GM12864 (cell line): Measurements from ENCODE around the gene KRT33A.

ENCODE experiments used
- DNase-seq: peaks from one replicate; pipeline ENCODE4 v3.0.0-alpha.2; 2011; ENCODE audit warnings: low read depth
- H3K4me3 ChIP-seq: 2 replicates; pipeline ENCODE4 v1.5.1; 2011; ENCODE audit warnings: mild to moderate bottlenecking, low read depth, low read length, control low read depth
- CTCF ChIP-seq: IDR thresholded peaks from 2 replicates; pipeline ENCODE4 v1.5.1; 2011; ENCODE audit warnings: low read depth, mild to moderate bottlenecking, moderate library complexity, low read length, control low read depth, inconsistent platforms; ENCODE audit errors: missing control alignments

KRT33A gene

GRCh38 chr17:41301204-41301790 is 49.3 kb downstream of the KRT33A start:
- TF ChIP-seq CTCF, result no peak
- no peak for DNase-seq
- H3K4me3 ChIP-seq, result no peak overlapping the region

DNA sequence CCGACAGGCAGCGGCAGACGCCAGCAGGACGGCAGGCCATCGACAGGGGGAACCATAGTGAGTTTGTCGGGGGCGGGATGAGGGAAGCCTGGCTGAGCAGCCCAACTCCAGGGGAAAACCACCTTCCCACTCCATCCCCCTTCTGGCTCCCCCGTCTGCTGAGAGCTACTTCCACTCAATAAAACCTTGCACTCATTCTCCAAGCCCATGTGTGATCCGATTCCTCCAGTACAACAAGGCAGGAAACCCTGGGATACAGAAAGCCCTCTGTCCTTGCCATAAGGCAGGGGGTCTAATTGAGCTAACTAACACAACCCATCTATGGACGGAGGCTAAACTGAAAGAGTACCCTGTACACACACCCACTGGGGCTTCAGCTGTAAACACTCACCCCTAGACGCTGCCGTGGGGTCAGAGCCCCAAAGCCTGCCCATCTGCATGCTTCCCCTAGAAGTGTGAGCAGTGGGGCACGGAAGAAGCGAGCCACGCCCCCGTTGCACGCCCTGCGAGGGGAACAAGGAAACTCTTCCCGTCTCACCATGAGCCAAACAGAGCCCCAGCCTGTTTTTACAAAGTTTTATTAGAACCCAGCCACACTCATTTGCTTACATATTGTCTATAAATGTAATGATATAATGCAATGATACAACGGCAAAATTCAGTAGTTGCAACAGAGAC is 52.0 kb downstream of the KRT33A start:
- DNase-seq, result no peak
- TF ChIP-seq CTCF, result no peak

DNA sequence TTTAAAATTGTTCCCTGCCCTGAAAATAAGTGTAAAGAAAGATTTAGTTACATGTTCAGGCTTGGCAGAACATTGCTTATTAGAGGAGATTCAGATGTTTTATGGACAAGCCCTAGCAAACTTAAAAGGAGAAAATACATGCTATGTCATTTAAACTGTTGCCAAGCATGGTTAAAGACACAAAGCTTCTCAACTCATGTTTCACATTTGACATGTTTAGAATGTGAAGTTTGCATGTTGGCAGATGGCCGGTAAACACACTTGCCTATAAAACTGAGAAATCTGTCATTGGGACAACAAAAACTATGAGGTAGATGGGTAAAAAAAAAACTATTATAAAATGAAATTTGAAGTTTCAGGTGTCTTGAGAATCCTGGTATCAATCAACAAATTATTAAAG is 53.8 kb downstream of the KRT33A start:
- DNase-seq, result no peak
- no peak overlapping the region for H3K4me3 ChIP-seq
- no peak for TF ChIP-seq CTCF

More for the DNA sequence above, 52.0 kb downstream of the KRT33A start:
- H3K4me3 ChIP-seq, result no peak overlapping the region
